ENCODE results near the gene FAM162B.
"Not testable (repeated sequence)": the region's sequence is repeated elsewhere in the genome, so short reads cannot be mapped to it uniquely, and the experiment has no call there.

FAM162B gene

GRCh38 chr6:116714761-116715160 lies 50.8 kb downstream of the FAM162B start:
- no peak for DNase-seq

- no peak for DNase-seq
Measured at GRCh38 chr6:116714296-116714695, 51.2 kb downstream of the FAM162B start.

- no peak for DNase-seq
Measured at GRCh38 chr6:116705917-116706316, 59.6 kb downstream of the FAM162B start.

GRCh38 chr6:116703888-116704287 lies 61.6 kb downstream of the FAM162B start:
- not testable (repeated sequence) for DNase-seq

Data from CD4-positive, alpha-beta T cell treated with Interleukin-6 for 4 hours (primary cell).